ENCODE data around the gene STXBP5.

Gene STXBP5

GRCh38 chr6:147213772-147214171, 9.6 kb downstream of the STXBP5 start:
- DNase-seq (ENCODE audit: low read depth in 2 of 2): no peak
- no peak for TF ChIP-seq CTCF (IDR thresholded peaks at IDR 0.05; ENCODE audit: low read depth, low read length)
- no peak overlapping the region for H3K4me3 ChIP-seq (replicated peaks in 1 of 2; ENCODE audit: low read depth in 2 of 2, low read length in 2 of 2)

- H3K4me3 ChIP-seq (replicated peaks in 1 of 2; ENCODE audit: low read depth in 2 of 2, low read length in 2 of 2): no peak overlapping the region
Observed at GRCh38 chr6:147214248-147215227, 10.3 kb downstream of the STXBP5 start.

GRCh38 chr6:147216915-147217314, 12.7 kb downstream of the STXBP5 start:
- no peak overlapping the region for H3K4me3 ChIP-seq (replicated peaks in 1 of 2; ENCODE audit: low read depth in 2 of 2, low read length in 2 of 2)
- no peak for TF ChIP-seq CTCF (IDR thresholded peaks at IDR 0.05; ENCODE audit: low read depth, low read length)

More at GRCh38 chr6:147214248-147215227, 10.3 kb downstream of the STXBP5 start:
- no peak for TF ChIP-seq CTCF (IDR thresholded peaks at IDR 0.05; ENCODE audit: low read depth, low read length)
- no peak for DNase-seq (ENCODE audit: low read depth in 2 of 2)

GRCh38 chr6:147217840-147218404, 13.7 kb downstream of the STXBP5 start:
- H3K4me3 ChIP-seq (replicated peaks in 1 of 2; ENCODE audit: low read depth in 2 of 2, low read length in 2 of 2): no peak overlapping the region
- no peak for TF ChIP-seq CTCF (IDR thresholded peaks at IDR 0.05; ENCODE audit: low read depth, low read length)
- no peak for DNase-seq (ENCODE audit: low read depth in 2 of 2)

More at GRCh38 chr6:147216915-147217314, 12.7 kb downstream of the STXBP5 start:
- DNase-seq (ENCODE audit: low read depth in 2 of 2): no peak

- no peak for TF ChIP-seq CTCF (IDR thresholded peaks at IDR 0.05; ENCODE audit: low read depth, low read length)
- no peak overlapping the region for H3K4me3 ChIP-seq (replicated peaks in 1 of 2; ENCODE audit: low read depth in 2 of 2, low read length in 2 of 2)
- DNase-seq (ENCODE audit: low read depth in 2 of 2): no peak
Observed at GRCh38 chr6:147218797-147219196, 14.6 kb downstream of the STXBP5 start.

GRCh38 chr6:147219463-147219862, 15.2 kb downstream of the STXBP5 start:
- no peak for DNase-seq (ENCODE audit: low read depth in 2 of 2)
- H3K4me3 ChIP-seq (replicated peaks in 1 of 2; ENCODE audit: low read depth in 2 of 2, low read length in 2 of 2): no peak overlapping the region
- TF ChIP-seq CTCF (IDR thresholded peaks at IDR 0.05; ENCODE audit: low read depth, low read length): no peak
